HG03045 (cell line): ENCODE results near the gene CBFA2T2.
"Not testable (repeated sequence)": the region's sequence is repeated elsewhere in the genome, so short reads cannot be mapped to it uniquely, and the experiment has no call there.

Experiments used
- ATAC-seq: cut with Tn5 transposase; IDR thresholded peaks from one replicate; pipeline ENCODE4 v1.9.1; 2021; ENCODE audit warnings: mild to moderate bottlenecking, moderate library complexity; ENCODE audit not compliant: unreplicated experiment

Gene CBFA2T2

GRCh38 chr20:33545763-33546162, 55.9 kb downstream of the CBFA2T2 start:
- ATAC-seq, result no peak

GRCh38 chr20:33549229-33549999, 59.5 kb downstream of the CBFA2T2 start:
- ATAC-seq, result no peak

- no peak for ATAC-seq
Measured at GRCh38 chr20:33551778-33552177, 61.9 kb downstream of the CBFA2T2 start.

- no peak for ATAC-seq
Measured at GRCh38 chr20:33552519-33552918, 62.6 kb downstream of the CBFA2T2 start.

GRCh38 chr20:33553516-33553915, 63.6 kb downstream of the CBFA2T2 start:
- no peak for ATAC-seq

GRCh38 chr20:33554914-33555420, 65.1 kb downstream of the CBFA2T2 start:
- ATAC-seq, result peak; percentile 87

- ATAC-seq, result no peak
Measured at GRCh38 chr20:33555755-33556154, 65.9 kb downstream of the CBFA2T2 start.

- ATAC-seq, result no peak
Measured at GRCh38 chr20:33556246-33556645, 66.3 kb downstream of the CBFA2T2 start.

- ATAC-seq, result no peak
Measured at GRCh38 chr20:33558348-33559144, 68.7 kb downstream of the CBFA2T2 start.

GRCh38 chr20:33559212-33559611, 69.3 kb downstream of the CBFA2T2 start:
- no peak for ATAC-seq

- no peak for ATAC-seq
Measured at GRCh38 chr20:33560026-33560425, 70.1 kb downstream of the CBFA2T2 start.

GRCh38 chr20:33561053-33561452, 71.2 kb downstream of the CBFA2T2 start:
- ATAC-seq, result not testable (repeated sequence)

GRCh38 chr20:33561692-33562601, 72.1 kb downstream of the CBFA2T2 start:
- no peak for ATAC-seq

- ATAC-seq, result no peak
Measured at GRCh38 chr20:33563788-33564187, 73.9 kb downstream of the CBFA2T2 start.

- ATAC-seq, result no peak
Measured at GRCh38 chr20:33566781-33567603, 77.1 kb downstream of the CBFA2T2 start.

- no peak for ATAC-seq
Measured at GRCh38 chr20:33567949-33568348, 78.1 kb downstream of the CBFA2T2 start.

- ATAC-seq, result no peak
Measured at GRCh38 chr20:33568378-33568777, 78.5 kb downstream of the CBFA2T2 start.

- ATAC-seq, result no peak
Measured at GRCh38 chr20:33568868-33569801, 79.2 kb downstream of the CBFA2T2 start.

- no peak for ATAC-seq
Measured at GRCh38 chr20:33569802-33570391, 80.0 kb downstream of the CBFA2T2 start.
